ENCODE data around the gene NOSIP. TPM values are rescaled to one million over a fixed set of nuclear protein-coding genes. Genes with fewer than 3 reads are reported as not detected.

The NOSIP gene
- total RNA-seq, 4 donors from 2014 or later = 56.5 to 105 (median 74.4) TPM

DNA sequence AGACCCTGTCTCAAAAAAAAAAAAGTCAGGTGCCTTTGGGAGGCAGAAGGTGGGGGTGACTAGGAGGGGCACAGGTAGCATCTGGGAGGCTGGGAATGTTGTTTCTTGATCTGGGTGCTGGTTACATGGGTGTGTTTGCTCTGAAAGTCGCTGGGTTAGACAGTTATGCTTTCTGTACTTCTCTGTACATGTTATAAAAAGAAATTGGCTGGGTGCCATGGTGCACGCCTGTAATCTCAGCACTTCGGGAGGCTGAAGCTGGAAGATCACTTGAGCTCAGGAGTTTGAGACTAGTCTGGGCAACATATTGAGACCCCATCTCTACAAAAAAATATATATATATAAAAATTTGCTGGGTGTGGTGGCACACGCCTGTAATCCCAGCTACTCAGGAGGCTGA lies 15.1 kb downstream of the NOSIP start:
- Histone ChIP-seq H3K4me3 (no peak overlapping the region), H3K4me1 (peaks cover 17 to 100% (median 81%) of the 10 kb centered on the region in 4 donors), H3K27me3 (no peaks in the 10 kb centered on the region), H3K36me3 (no peaks in the 10 kb centered on the region), H3K27ac (peak overlapping the region; percentile 79 to 92 (median 86)), H3K9me3 (no peaks in the 10 kb centered on the region)
- peak; percentile 82 for DNase-seq
- intact Hi-C loops (cut with DNase I; ENCODE audit: low total_unique reads) (no loop called here), in situ Hi-C loops (cut with MboI; ENCODE audit: low pct_ligation_motif_present in 1 of 4, low pct_unique_long_range_greater_than_20kb in 1 of 4, low sequenced_read_pairs in 3 of 4) (no loop called here)
- 23% methylated on average over 4 of the region's 4 CpGs; no CpG with 5 or more reads in 1 of the 2 donors for WGBS, 2 donors (ENCODE audit: low coverage in 1 of 2)
- TF ChIP-seq EP300 (IDR thresholded peaks at IDR 0.05; ENCODE audit: low read depth) (no peak), POLR2AphosphoS5 (IDR thresholded peaks at IDR 0.05) (no peak), POLR2A (IDR thresholded peaks at IDR 0.05) (no peak)
- TF ChIP-seq, protein P1, sequence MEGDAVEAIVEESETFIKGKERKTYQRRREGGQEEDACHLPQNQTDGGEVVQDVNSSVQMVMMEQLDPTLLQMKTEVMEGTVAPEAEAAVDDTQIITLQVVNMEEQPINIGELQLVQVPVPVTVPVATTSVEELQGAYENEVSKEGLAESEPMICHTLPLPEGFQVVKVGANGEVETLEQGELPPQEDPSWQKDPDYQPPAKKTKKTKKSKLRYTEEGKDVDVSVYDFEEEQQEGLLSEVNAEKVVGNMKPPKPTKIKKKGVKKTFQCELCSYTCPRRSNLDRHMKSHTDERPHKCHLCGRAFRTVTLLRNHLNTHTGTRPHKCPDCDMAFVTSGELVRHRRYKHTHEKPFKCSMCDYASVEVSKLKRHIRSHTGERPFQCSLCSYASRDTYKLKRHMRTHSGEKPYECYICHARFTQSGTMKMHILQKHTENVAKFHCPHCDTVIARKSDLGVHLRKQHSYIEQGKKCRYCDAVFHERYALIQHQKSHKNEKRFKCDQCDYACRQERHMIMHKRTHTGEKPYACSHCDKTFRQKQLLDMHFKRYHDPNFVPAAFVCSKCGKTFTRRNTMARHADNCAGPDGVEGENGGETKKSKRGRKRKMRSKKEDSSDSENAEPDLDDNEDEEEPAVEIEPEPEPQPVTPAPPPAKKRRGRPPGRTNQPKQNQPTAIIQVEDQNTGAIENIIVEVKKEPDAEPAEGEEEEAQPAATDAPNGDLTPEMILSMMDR (IDR thresholded peaks at IDR 0.05) = no peak

DNA sequence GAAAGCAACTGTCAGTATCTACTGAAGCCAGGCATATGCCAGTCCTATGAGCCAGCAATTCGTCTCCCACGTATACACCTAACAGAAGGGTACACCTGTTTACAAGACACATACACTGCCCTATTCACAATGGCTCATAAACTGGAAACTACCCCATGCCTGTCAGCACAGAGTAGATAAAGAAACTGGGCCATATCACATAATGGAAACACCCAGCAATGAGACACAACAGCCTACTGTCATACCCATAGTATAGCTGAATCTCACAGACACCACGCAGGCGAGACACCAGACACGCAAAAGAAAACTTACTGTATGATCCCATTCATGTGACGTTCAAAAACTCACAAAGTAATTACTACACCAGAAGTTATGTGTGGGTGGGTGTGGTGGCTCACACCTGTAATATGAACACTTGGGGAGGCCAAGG lies 15.7 kb downstream of the NOSIP start:
- intact Hi-C loops (cut with DNase I; ENCODE audit: low total_unique reads) (no loop called here), in situ Hi-C loops (cut with MboI; ENCODE audit: low pct_ligation_motif_present in 1 of 4, low pct_unique_long_range_greater_than_20kb in 1 of 4, low sequenced_read_pairs in 3 of 4) (no loop called here)
- WGBS, 2 donors (ENCODE audit: low coverage in 1 of 2) = 48 to 57% methylated on average over 3 to 6 of the region's 6 CpGs
- no peaks in the 10 kb centered on the region for H3K27me3 ChIP-seq
- no peaks in the 10 kb centered on the region for H3K9me3 ChIP-seq
- TF ChIP-seq POLR2AphosphoS5 (IDR thresholded peaks at IDR 0.05) (peak in 2 of 3 donors; percentile 62), POLR2A (IDR thresholded peaks at IDR 0.05) (peak; percentile 34), EP300 (IDR thresholded peaks at IDR 0.05; ENCODE audit: low read depth) (no peak)
- H3K4me1 ChIP-seq = peaks cover 22 to 100% (median 83%) of the 10 kb centered on the region in 4 donors
- H3K4me3 ChIP-seq = no peak overlapping the region
- H3K27ac ChIP-seq = peak overlapping the region; percentile 79 to 92 (median 86)
- peak; percentile 54 for DNase-seq
- no peaks in the 10 kb centered on the region for H3K36me3 ChIP-seq

DNA sequence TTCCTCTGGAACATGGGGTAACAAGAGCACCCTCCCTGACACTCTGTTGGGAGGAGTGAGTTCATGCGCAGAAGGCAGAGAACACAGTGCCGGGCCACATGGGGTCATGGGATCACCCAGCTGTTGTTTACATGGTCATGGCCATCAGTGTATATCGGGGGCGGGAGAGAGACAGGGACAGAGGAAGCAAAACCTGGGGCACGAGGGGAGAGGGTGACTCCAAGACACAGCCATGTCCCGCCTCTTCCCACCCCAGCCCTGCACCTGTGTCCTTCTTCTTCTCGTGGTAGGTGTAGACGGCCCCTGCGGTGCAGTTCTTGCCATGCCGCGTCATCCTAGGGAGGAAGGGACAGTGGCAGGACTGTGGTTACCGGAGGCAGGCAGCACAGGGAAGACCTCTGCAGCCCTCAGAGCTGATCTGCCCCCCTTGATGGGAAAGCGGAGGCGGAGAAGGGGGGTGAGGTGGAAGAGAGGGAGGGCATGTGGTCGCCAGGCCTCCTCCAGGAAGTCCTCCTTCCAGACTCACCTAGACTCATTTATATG lies 19.9 kb downstream of the NOSIP start:
- WGBS, 2 donors (ENCODE audit: low coverage in 1 of 2) = 26 to 33% methylated on average over 3 to 15 of the region's 15 CpGs
- Histone ChIP-seq H3K4me1 (peaks cover 14 to 81% (median 65%) of the 10 kb centered on the region in 4 donors), H3K4me3 (no peak overlapping the region), H3K27me3 (no peaks in the 10 kb centered on the region), H3K9me3 (no peaks in the 10 kb centered on the region), H3K36me3 (peaks cover 0 to 16% (median 8%) of the 10 kb centered on the region in 4 donors), H3K27ac (peak overlapping the region; percentile 79 to 92 (median 86))
- in situ Hi-C loops (cut with MboI; ENCODE audit: low pct_ligation_motif_present in 1 of 4, low pct_unique_long_range_greater_than_20kb in 1 of 4, low sequenced_read_pairs in 3 of 4) (no loop called here), intact Hi-C loops (cut with DNase I; ENCODE audit: low total_unique reads) (no loop called here)
- TF ChIP-seq, protein P1 (IDR thresholded peaks at IDR 0.05) = no peak
- TF ChIP-seq POLR2AphosphoS5 (IDR thresholded peaks at IDR 0.05) (peak in 1 of 3 donors; percentile 8), POLR2A (IDR thresholded peaks at IDR 0.05) (peak; percentile 13), EP300 (IDR thresholded peaks at IDR 0.05; ENCODE audit: low read depth) (no peak)
- DNase-seq = peak; percentile 49

DNA sequence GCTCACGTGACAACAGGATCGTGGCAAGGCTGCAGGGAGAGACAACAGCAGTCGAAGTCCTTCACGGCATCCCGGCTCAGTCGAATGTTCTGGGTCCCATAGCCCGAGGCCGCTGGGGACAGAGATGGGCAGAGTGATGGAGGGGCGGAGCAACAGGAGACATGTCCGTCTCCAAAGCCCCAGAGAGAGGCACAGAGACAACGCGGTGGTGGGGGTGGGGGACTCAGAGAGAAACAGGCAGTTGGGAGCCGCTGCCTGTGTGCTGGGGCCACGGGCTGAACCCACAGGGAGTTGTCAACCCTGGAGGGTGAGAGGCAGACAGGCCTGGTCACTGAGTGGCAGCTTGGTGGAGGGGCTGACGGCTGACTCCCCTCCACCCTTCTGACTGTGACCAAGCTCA lies 20.4 kb downstream of the NOSIP start:
- Histone ChIP-seq H3K36me3 (peaks cover 0 to 16% (median 8%) of the 10 kb centered on the region in 4 donors), H3K4me1 (peaks cover 11 to 81% (median 63%) of the 10 kb centered on the region in 4 donors), H3K4me3 (no peak overlapping the region), H3K27ac (peak overlapping the region; percentile 79 to 92 (median 86)), H3K9me3 (no peaks in the 10 kb centered on the region), H3K27me3 (no peaks in the 10 kb centered on the region)
- TF ChIP-seq POLR2A (IDR thresholded peaks at IDR 0.05) (no peak), EP300 (IDR thresholded peaks at IDR 0.05; ENCODE audit: low read depth) (no peak), POLR2AphosphoS5 (IDR thresholded peaks at IDR 0.05) (no peak)
- TF ChIP-seq, protein P1 (IDR thresholded peaks at IDR 0.05) = no peak
- intact Hi-C loops (cut with DNase I; ENCODE audit: low total_unique reads) (no loop called here), in situ Hi-C loops (cut with MboI; ENCODE audit: low pct_ligation_motif_present in 1 of 4, low pct_unique_long_range_greater_than_20kb in 1 of 4, low sequenced_read_pairs in 3 of 4) (no loop called here)
- 47 to 56% methylated on average over 1 to 15 of the region's 15 CpGs for WGBS, 2 donors (ENCODE audit: low coverage in 1 of 2)
- no peak for DNase-seq
